HepG2 (cell line): ENCODE data around the gene CNNM4. TPM values are rescaled to one million over a fixed set of nuclear protein-coding genes. Genes with fewer than 3 reads are reported as not detected.
A peak's percentile ranks its signal among the peaks of the same experiment; 100 is the strongest.

Source experiments
- ATAC-seq: fragments of 200-7000 bp; cut with Tn5 transposase; 3 replicates; pipeline ENCODE4 v1.9.1; 2020; ENCODE audit warnings: mild to moderate bottlenecking, moderate library complexity
- BruUV-seq: library from RNA; stranded (reverse); fragments of 400-500 nt; replicated peaks from 2 replicates; lab custom pipeline; 2021; lab: Mats Ljungman, UMichigan
- CTCF ChIA-PET: fragments of 300-600 bp; formaldehyde crosslinking; extraction: SDS; loops from one replicate; lab custom pipeline; 2021; ENCODE audit warnings: low total read pairs, inconsistent platforms, low intra/inter-chr PET ratio; lab: Yijun Ruan, JAX
- POLR2A ChIA-PET: fragments of 350-600 bp; sonication (Branson Sonifier 250); formaldehyde crosslinking; loops from one replicate; lab custom pipeline; 2020; ENCODE audit warnings: antibody characterized with exemption, inconsistent platforms; lab: Yijun Ruan, JAX
- DNase-seq: peaks from one replicate; pipeline ENCODE4 v3.0.0-alpha.2; 2015; ENCODE audit warnings: low spot score
- FAIRE-seq: peaks from 3 replicates; lab custom pipeline; 2011; peaks lifted over from hg19 to GRCh38; lab: Jason Lieb, UNC
- H2AFZ ChIP-seq: one replicate; pipeline ENCODE4 v1.6.1; 2011; ENCODE audit warnings: low read length, inconsistent platforms
- H3K27ac ChIP-seq: fragments of 300-600 bp; 3 replicates; pipeline ENCODE4 v1.8.0; 2011; ENCODE audit warnings: mixed run types, mild to moderate bottlenecking, mixed read lengths, low read length, inconsistent platforms; ENCODE audit not compliant: insufficient read depth; ENCODE audit errors: extremely low read length
- H3K27me3 ChIP-seq, 2 experiments: fragments of 200-600 bp in 1 of 2; 2 replicates in 1 of 2; 3 replicates in 1 of 2; pipeline versions ENCODE4 v1.6.0 to v1.8.0; 2011; ENCODE audit warnings: low read length in 2 of 2, mild to moderate bottlenecking in 2 of 2, moderate library complexity in 2 of 2, inconsistent platforms in 1 of 2; ENCODE audit not compliant: insufficient read depth in 2 of 2, control insufficient read depth in 1 of 2
- H3K36me3 ChIP-seq, 2 experiments: fragments of 200-600 bp in 1 of 2; replicated peaks in 1 of 2; 2 replicates in 1 of 2; 3 replicates in 1 of 2; pipeline versions ENCODE4 v1.5.1 to v1.8.0; 2011; ENCODE audit warnings: low read length in 2 of 2, inconsistent platforms in 1 of 2; ENCODE audit not compliant: insufficient read depth in 2 of 2, control insufficient read depth in 1 of 2
- H3K4me1 ChIP-seq: 2 replicates; pipeline ENCODE4 v1.5.1; 2012; ENCODE audit warnings: low read length, inconsistent platforms; ENCODE audit not compliant: insufficient read depth
- H3K4me2 ChIP-seq: 2 replicates; pipeline ENCODE4 v1.6.0; 2011; ENCODE audit warnings: low read depth, low read length, inconsistent platforms
- H3K4me3 ChIP-seq, 3 experiments: fragments of 200-600 bp in 1 of 3; sonication (generic), shearing (Covaris generic) in 1 of 3; replicated peaks in 1 of 3; 2 replicates each; pipeline ENCODE4 v1.5.1; 2011 to 2016; ENCODE audit warnings: low read length in 3 of 3, inconsistent platforms in 2 of 3, low read depth in 2 of 3, mild to moderate bottlenecking in 2 of 3, control low read depth in 1 of 3, mixed read lengths in 1 of 3; ENCODE audit not compliant: insufficient read depth in 1 of 3
- H3K79me2 ChIP-seq: one replicate; pipeline ENCODE4 v1.6.1; 2011; ENCODE audit warnings: low read length, inconsistent platforms; ENCODE audit not compliant: insufficient read depth
- H3K9ac ChIP-seq: 2 replicates; pipeline ENCODE4 v1.6.0; 2011; ENCODE audit warnings: mild to moderate bottlenecking, low read depth, low read length, inconsistent platforms; ENCODE audit not compliant: insufficient read depth
- H3K9me3 ChIP-seq: 2 replicates; pipeline ENCODE4 v1.5.1; 2012; ENCODE audit warnings: mild to moderate bottlenecking, low read length
- H4K20me1 ChIP-seq: 2 replicates; pipeline ENCODE4 v1.6.0; 2011; ENCODE audit warnings: inconsistent platforms, mild to moderate bottlenecking, low read length, moderate library complexity; ENCODE audit not compliant: insufficient read depth
- ATF2 ChIP-seq: sonication (generic); formaldehyde crosslinking; IDR thresholded peaks from 2 replicates; pipeline ENCODE4 v1.4.0; 2020; ENCODE audit warnings: missing genetic modification reagents
- FOXP4 ChIP-seq: sonication (generic); formaldehyde crosslinking; IDR thresholded peaks from 2 replicates; pipeline ENCODE4 v1.4.0; 2020; ENCODE audit warnings: missing genetic modification reagents
- HMGXB4 ChIP-seq, 2 experiments: sonication (generic) in 1 of 2; formaldehyde crosslinking in 1 of 2; IDR thresholded peaks; 2 replicates each; pipeline versions ENCODE4 v1.4.0 to v1.6.1; 2018 to 2020; ENCODE audit warnings: missing genetic modification reagents in 2 of 2, borderline replicate concordance in 1 of 2, low read depth in 1 of 2, mild to moderate bottlenecking in 1 of 2, missing biosample characterization in 1 of 2
- HNRNPL ChIP-seq: fragments of 200-400 bp; formaldehyde crosslinking; IDR thresholded peaks from 2 replicates; pipeline ENCODE4 v1.6.1; 2017; ENCODE audit warnings: mild to moderate bottlenecking, low read depth, low read length
- MXD1 ChIP-seq: sonication (generic); formaldehyde crosslinking; IDR thresholded peaks from 2 replicates; pipeline ENCODE4 v1.4.0; 2020; ENCODE audit warnings: mild to moderate bottlenecking, missing genetic modification reagents
- NAIF1 ChIP-seq: sonication (generic); formaldehyde crosslinking; IDR thresholded peaks from 2 replicates; pipeline ENCODE4 v1.5.0; 2020; ENCODE audit warnings: mild to moderate bottlenecking, missing genetic modification reagents, borderline replicate concordance
- PHF8 ChIP-seq: sonication (generic); formaldehyde crosslinking; IDR thresholded peaks from 2 replicates; pipeline ENCODE4 v1.5.0; 2020; ENCODE audit warnings: missing genetic modification reagents
- ZNF121 ChIP-seq: sonication (generic); formaldehyde crosslinking; IDR thresholded peaks from 2 replicates; pipeline ENCODE4 v1.5.0; 2020; ENCODE audit warnings: mild to moderate bottlenecking, missing genetic modification reagents
- ZNF749 ChIP-seq: sonication (generic); formaldehyde crosslinking; IDR thresholded peaks from 2 replicates; pipeline ENCODE4 v1.8.0; 2022; ENCODE audit warnings: mild to moderate bottlenecking, missing genetic modification reagents, moderate library complexity, borderline replicate concordance
- WGBS: methylation state at CpG from one replicate; pipeline ENCODE4 v1.1.6; 2017; ENCODE audit warnings: low lambda C conversion rate; 5-methylcytosine and 5-hydroxymethylcytosine counted together
- in situ Hi-C: cut with HindIII; loops from 2 replicates; pipeline ENCODE4 v1.10.0; 2017; ENCODE audit warnings: low pct_unique_long_range_greater_than_20kb; ENCODE audit not compliant: extremely low pct_ligation_motif_present
- intact Hi-C: fragments of 100-400 bp; cut with micrococcal nuclease; formaldehyde crosslinking; loops from one replicate; pipeline ENCODE4 v1.10.0; 2022; ENCODE audit not compliant: unreplicated experiment
- polyA plus RNA-seq, 8 experiments: library from polyadenylated mRNA; depleted of rRNA in 3 of 8; stranded (reverse) in 7 of 8; unstranded in 1 of 8; fragments of >200 nt; fragmentation: Illumina TruSeq in 4 of 8; extraction: Trizol in 4 of 8; gene quantifications; 2 replicates each; pipeline versions ENCODE4 v1.2.1 to v1.2.3, GENCODE V29; 2011 to 2016; ENCODE audit warnings: low read depth in 4 of 8, missing spikeins in 1 of 8, mixed read lengths in 1 of 8; ENCODE audit not compliant: insufficient read depth in 1 of 8
- total RNA-seq, 5 experiments: library from RNA; depleted of rRNA; stranded (reverse); fragments of >200 nt; fragmentation: Illumina TruSeq; extraction: Trizol; gene quantifications; 2 replicates each; pipeline ENCODE4 v1.2.3, GENCODE V29; 2016; ENCODE audit warnings: low read depth in 1 of 5

Gene CNNM4
- total and polyA plus RNA-seq, 2 of the 13 experiments (the other 11 are each of a cell fraction or from before 2014, with no cell fraction given) = 5.9 to 8.4 TPM

GRCh38 chr2:96852667-96853066 lies 92.0 kb downstream of the CNNM4 start:
- no peak for DNase-seq
- no TSS peak for BruUV-seq

GRCh38 chr2:96853321-96853720 lies 92.6 kb downstream of the CNNM4 start:
- Histone ChIP-seq H3K4me1 (peaks cover 38% of the 10 kb centered on the region), H3K9me3 (no peaks in the 10 kb centered on the region), H3K27me3 (no peaks in the 10 kb centered on the region; a peak in 1 of 5 replicates), H3K36me3 (peaks cover 10 to 40% of the 10 kb centered on the region in 2 experiments), H3K27ac (no peak overlapping the region), H3K4me2 (no peak overlapping the region), H4K20me1 (no peaks in the 10 kb centered on the region), H3K9ac (no peak overlapping the region), H3K4me3 (no peak overlapping the region), H3K79me2 (peaks cover 19% of the 10 kb centered on the region), H2AFZ (no peak overlapping the region)
- in situ Hi-C loops = no loop called here
- FAIRE-seq (no peak), ATAC-seq (no peak), DNase-seq (no peak)
- TF ChIP-seq ATF2 (CRISPR knock-in tag) (no peak), NAIF1 (CRISPR knock-in tag) (no peak), PHF8 (CRISPR knock-in tag) (no peak), FOXP4 (CRISPR knock-in tag) (no peak), HNRNPL (0 out of 2 replicates have a peak, but pooled peaks have one; percentile 25), MXD1 (CRISPR knock-in tag) (no peak), ZNF749 (CRISPR knock-in tag) (no peak)
- BruUV-seq = no TSS peak
- ChIA-PET CTCF (no interaction called here), POLR2A (no interaction called here)
- WGBS = 98% methylated on average over 15 of the region's 15 CpGs
- intact Hi-C loops = no loop called here

More at GRCh38 chr2:96852667-96853066, 92.0 kb downstream of the CNNM4 start:
- FAIRE-seq (no peak), ATAC-seq (no peak)
- H3K79me2 ChIP-seq = peaks cover 19% of the 10 kb centered on the region
- H3K27ac ChIP-seq = no peak overlapping the region
- POLR2A ChIA-PET = interaction anchor here (1.5 kb wide), 1 partner anchor 10 kb away, joined by 3 read pairs; no protein-coding TSS in a partner anchor
- intact Hi-C loops = no loop called here
- H3K36me3 ChIP-seq = peaks cover 12 to 41% of the 10 kb centered on the region in 2 experiments
- no peak overlapping the region for H3K9ac ChIP-seq
- H3K27me3 ChIP-seq = no peaks in the 10 kb centered on the region; a peak in 1 of 5 replicates
- CTCF ChIA-PET = no interaction called here
- no peak overlapping the region for H3K4me2 ChIP-seq
- peak; percentile 69 for TF ChIP-seq ZNF121 (CRISPR knock-in tag)
- TF ChIP-seq HMGXB4 (CRISPR knock-in tag; IDR thresholded peaks at IDR 0.05; ENCODE audit: borderline replicate concordance in 1 of 2, low read depth in 1 of 2) = no peak
- H4K20me1 ChIP-seq = no peaks in the 10 kb centered on the region
- H2AFZ ChIP-seq = no peak overlapping the region
- in situ Hi-C loops = no loop called here
- H3K4me1 ChIP-seq = peaks cover 45% of the 10 kb centered on the region
- WGBS = 95% methylated on average over 6 of the region's 6 CpGs
- no peaks in the 10 kb centered on the region for H3K9me3 ChIP-seq
- H3K4me3 ChIP-seq = no peak overlapping the region
